Measurements from ENCODE around the gene DMAC2. TPM values are rescaled to one million over a fixed set of nuclear protein-coding genes. Genes with fewer than 3 reads are reported as not detected.
A peak's percentile ranks its signal among the peaks of the same experiment; 100 is the strongest.

The DMAC2 gene
- total RNA-seq, 1 donor from 2014 or later: 39.5 TPM

DNA sequence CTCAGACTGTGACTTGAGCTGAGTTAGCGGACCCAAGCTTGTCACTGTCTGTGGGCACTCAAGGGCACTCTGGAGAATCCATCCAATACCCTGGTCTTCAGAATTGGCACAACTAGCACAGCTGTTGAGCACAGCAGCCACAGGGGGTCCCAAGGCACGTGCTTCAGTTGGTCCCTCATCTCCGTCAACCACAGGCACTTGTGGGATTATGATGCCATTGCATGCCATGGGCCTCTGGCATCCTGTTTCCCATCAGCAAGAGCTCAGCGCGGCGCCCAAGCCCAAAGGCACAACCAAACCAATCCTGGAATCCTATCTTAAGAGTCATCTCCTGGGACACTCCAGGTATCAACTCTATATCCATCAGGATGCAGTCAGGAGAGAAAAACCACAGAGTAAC lies 8.8 kb downstream of the DMAC2 start:
- DNase-seq (ENCODE audit: low read depth) (no peak), FAIRE-seq (peak; percentile 82)
- Histone ChIP-seq H3K4me3 (ENCODE audit: low read depth, low read length) (no peak overlapping the region), H3K27me3 (ENCODE audit: control insufficient read depth, insufficient read depth, low read length) (no peaks in the 10 kb centered on the region), H3K36me3 (ENCODE audit: control insufficient read depth, insufficient read depth, low read length) (peaks cover 7% of the 10 kb centered on the region)
- TF ChIP-seq, protein P1, sequence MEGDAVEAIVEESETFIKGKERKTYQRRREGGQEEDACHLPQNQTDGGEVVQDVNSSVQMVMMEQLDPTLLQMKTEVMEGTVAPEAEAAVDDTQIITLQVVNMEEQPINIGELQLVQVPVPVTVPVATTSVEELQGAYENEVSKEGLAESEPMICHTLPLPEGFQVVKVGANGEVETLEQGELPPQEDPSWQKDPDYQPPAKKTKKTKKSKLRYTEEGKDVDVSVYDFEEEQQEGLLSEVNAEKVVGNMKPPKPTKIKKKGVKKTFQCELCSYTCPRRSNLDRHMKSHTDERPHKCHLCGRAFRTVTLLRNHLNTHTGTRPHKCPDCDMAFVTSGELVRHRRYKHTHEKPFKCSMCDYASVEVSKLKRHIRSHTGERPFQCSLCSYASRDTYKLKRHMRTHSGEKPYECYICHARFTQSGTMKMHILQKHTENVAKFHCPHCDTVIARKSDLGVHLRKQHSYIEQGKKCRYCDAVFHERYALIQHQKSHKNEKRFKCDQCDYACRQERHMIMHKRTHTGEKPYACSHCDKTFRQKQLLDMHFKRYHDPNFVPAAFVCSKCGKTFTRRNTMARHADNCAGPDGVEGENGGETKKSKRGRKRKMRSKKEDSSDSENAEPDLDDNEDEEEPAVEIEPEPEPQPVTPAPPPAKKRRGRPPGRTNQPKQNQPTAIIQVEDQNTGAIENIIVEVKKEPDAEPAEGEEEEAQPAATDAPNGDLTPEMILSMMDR (IDR thresholded peaks at IDR 0.05; ENCODE audit: insufficient read depth, low read length, severe bottlenecking): no peak

DNA sequence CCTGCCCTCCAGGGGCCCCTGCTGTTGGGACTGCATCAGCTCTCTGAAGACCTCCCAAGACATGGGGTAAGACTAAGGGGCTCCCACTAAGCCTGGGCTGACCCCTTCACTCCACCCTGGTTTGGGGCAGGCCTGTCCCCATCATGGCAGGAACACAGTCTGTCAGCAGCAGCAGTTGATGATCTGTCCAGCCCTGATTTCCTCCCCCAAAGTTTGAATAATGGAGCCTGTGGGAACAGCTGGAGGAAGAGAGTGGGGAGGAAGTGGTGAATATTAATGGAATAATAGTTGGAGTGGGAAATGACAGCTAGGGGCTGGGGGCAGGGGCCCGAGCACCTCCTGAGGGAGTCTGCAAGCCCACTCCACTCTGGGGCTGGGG lies 11.2 kb downstream of the DMAC2 start:
- peaks cover 14% of the 10 kb centered on the region for H3K36me3 ChIP-seq (ENCODE audit: control insufficient read depth, insufficient read depth, low read length)
- TF ChIP-seq, protein P1 (IDR thresholded peaks at IDR 0.05; ENCODE audit: insufficient read depth, low read length, severe bottlenecking): no peak
- DNase-seq (ENCODE audit: low read depth): no peak
- FAIRE-seq: no peak
- H3K27me3 ChIP-seq (ENCODE audit: control insufficient read depth, insufficient read depth, low read length): no peaks in the 10 kb centered on the region
- peak overlapping the region; percentile 65 for H3K4me3 ChIP-seq (ENCODE audit: low read depth, low read length)

DNA sequence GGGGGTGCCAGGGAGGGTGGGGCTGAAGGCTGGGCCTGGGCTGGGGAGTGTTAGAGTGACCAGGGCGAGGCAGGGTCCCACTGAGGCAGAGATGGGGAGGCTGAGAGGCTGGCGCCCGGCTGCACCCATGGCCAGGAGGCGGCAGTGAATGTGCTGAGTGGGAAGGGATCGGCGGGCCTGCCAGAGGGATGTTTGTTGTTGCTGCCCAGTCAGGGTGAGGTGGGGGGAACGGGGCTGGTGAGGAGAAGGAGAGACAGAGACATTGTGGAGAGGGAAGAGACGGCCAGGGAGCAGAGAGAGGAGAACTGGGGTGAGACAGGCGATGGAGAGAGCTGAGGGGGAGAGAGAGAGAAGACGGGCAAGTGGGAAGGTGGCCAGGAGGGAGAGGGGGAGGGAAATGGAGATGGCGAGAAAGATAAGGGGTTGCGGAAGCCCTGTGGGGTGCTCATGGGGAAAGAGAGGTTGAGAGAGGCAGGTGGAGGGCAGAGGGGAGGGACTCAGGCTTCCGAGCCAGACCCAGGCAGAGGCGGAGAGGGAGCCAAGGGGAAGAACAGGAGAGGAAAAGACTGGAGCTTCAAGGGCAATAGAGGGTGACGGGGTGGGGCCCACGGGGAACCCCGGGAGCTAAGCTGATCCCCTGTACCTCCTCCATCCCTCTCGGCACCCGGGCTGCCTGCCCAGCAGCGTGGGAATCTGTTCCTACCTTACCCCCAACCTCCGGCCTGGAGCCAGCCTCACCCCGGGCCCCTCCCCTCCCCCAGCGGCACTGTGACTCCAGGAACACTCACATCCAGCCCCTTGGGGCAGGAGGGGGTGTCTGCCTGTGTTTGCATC lies 11.8 kb downstream of the DMAC2 start:
- TF ChIP-seq, protein P1 (IDR thresholded peaks at IDR 0.05; ENCODE audit: insufficient read depth, low read length, severe bottlenecking): peak; percentile 22
- Histone ChIP-seq H3K36me3 (ENCODE audit: control insufficient read depth, insufficient read depth, low read length) (peaks cover 14% of the 10 kb centered on the region), H3K4me3 (ENCODE audit: low read depth, low read length) (peak overlapping the region; percentile 65), H3K27me3 (ENCODE audit: control insufficient read depth, insufficient read depth, low read length) (no peaks in the 10 kb centered on the region)
- FAIRE-seq (no peak), DNase-seq (ENCODE audit: low read depth) (no peak)

- Histone ChIP-seq H3K27me3 (ENCODE audit: control insufficient read depth, insufficient read depth, low read length) (no peaks in the 10 kb centered on the region), H3K36me3 (ENCODE audit: control insufficient read depth, insufficient read depth, low read length) (peaks cover 20% of the 10 kb centered on the region), H3K4me3 (ENCODE audit: low read depth, low read length) (peak within 1 kb of the TSS; percentile 65)
- FAIRE-seq (no peak), DNase-seq (ENCODE audit: low read depth) (peak; percentile 82)
- TF ChIP-seq, protein P1 (IDR thresholded peaks at IDR 0.05; ENCODE audit: insufficient read depth, low read length, severe bottlenecking): no peak
Measured at GRCh38 chr19:41426952-41427646, 12.6 kb downstream of the DMAC2 start, which contains the start of gene B3GNT8. TSS of gene B3GNT8 (minus strand) at chr19:41427374. CDS start at chr19:41426778, 596 bp downstream.

DNA sequence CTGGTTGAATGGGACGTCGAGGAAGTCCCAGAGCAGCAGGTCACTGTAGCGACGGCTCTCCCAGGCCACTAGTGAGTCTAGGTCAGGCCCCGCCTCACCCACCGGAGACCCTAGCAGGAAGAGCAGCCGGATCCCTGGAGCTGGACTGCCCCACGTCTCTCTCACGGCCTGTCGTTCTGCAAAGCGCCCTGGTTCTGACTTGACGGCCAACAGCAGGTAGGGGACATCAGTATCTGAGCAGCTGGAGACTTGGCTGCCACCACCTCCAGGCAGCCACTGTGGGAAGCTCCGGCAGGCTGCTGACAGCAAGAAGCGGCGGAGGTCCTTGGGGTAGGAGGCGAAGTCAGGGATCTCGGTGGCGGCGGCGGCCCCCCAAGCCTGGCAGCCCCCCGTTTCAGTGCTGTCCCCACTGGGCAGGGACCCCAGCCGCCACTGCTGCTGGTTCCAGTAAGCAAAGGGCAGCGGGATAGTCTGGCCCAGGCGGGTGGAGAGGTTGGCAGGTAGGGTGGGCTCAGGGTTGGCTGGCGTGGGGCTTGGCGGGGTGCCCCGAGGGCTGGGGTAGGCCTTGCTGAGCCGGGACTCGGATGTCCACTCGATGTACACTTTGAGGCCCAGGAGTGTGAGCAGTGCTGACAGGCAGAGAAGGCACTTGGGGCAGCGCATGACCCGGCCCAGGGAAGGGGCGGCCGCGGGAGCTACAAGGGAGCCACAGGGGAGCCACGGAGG lies 13.4 kb downstream of the DMAC2 start:
- TF ChIP-seq, protein P1 (IDR thresholded peaks at IDR 0.05; ENCODE audit: insufficient read depth, low read length, severe bottlenecking): no peak
- DNase-seq (ENCODE audit: low read depth) (no peak), FAIRE-seq (no peak)
- H3K36me3 ChIP-seq (ENCODE audit: control insufficient read depth, insufficient read depth, low read length): peaks cover 18% of the 10 kb centered on the region
- no peaks in the 10 kb centered on the region for H3K27me3 ChIP-seq (ENCODE audit: control insufficient read depth, insufficient read depth, low read length)
- H3K4me3 ChIP-seq (ENCODE audit: low read depth, low read length): peak overlapping the region; percentile 65

Measured in bronchial epithelial cell (primary cell).